HEK293 (cell line): Measurements from ENCODE around the gene SECISBP2L.

Experiments
- CTCF ChIA-PET: fragments of 350-600 bp; formaldehyde crosslinking; extraction: SDS; loops from one replicate; lab custom pipeline; 2021; ENCODE audit warnings: antibody characterized with exemption; lab: Yijun Ruan, JAX
- POLR2A ChIA-PET: fragments of 300-600 bp; formaldehyde crosslinking; extraction: SDS; loops from one replicate; lab custom pipeline; 2020; ENCODE audit warnings: antibody characterized with exemption, inconsistent platforms; lab: Yijun Ruan, JAX
- H3K27ac ChIP-seq: fragments of 200-500 bp; sonication (Bioruptor generic); 2 replicates; pipeline ENCODE4 v1.5.1; 2014; ENCODE audit warnings: low read depth, low read length, control low read depth, inconsistent platforms; ENCODE audit errors: extremely low read depth
- H3K36me3 ChIP-seq, 2 experiments: fragments of 200-500 bp in 1 of 2; sonication (Bioruptor generic) in 1 of 2; 1 replicate in 1 of 2; 2 replicates in 1 of 2; pipeline ENCODE4 v1.5.1; 2014 to 2017; ENCODE audit warnings: inconsistent platforms in 2 of 2, low read length in 2 of 2; ENCODE audit not compliant: control insufficient read depth in 2 of 2, insufficient read depth in 1 of 2
- H3K4me1 ChIP-seq: fragments of 200-500 bp; sonication (Bioruptor generic); 2 replicates; pipeline ENCODE4 v1.5.1; 2014; ENCODE audit warnings: mild to moderate bottlenecking, low read length, inconsistent platforms; ENCODE audit not compliant: control insufficient read depth, insufficient read depth
- H3K4me3 ChIP-seq: 2 replicates; pipeline ENCODE4 v1.5.1; 2011; ENCODE audit warnings: low read depth, mild to moderate bottlenecking, control low read depth, low read length, moderate library complexity
- H3K9me3 ChIP-seq: fragments of 200-500 bp; sonication (Bioruptor generic); 2 replicates; pipeline ENCODE4 v1.5.1; 2014; ENCODE audit warnings: low read depth, low read length, inconsistent platforms; ENCODE audit not compliant: control insufficient read depth, insufficient read depth
- HOXD13 ChIP-seq: sonication (generic); formaldehyde crosslinking; IDR thresholded peaks from 2 replicates; pipeline ENCODE4 v1.8.0; 2022; ENCODE audit warnings: missing genetic modification reagents, borderline replicate concordance
- INSM2 ChIP-seq: fragments of 450-650 bp; formaldehyde crosslinking; IDR thresholded peaks from 2 replicates; pipeline ENCODE4 v1.5.1; 2016; ENCODE audit warnings: missing biosample characterization, missing genetic modification characterization
- MZF1 ChIP-seq: fragments of 450-650 bp; formaldehyde crosslinking; IDR thresholded peaks from 2 replicates; pipeline ENCODE4 v1.5.1; 2017; ENCODE audit warnings: missing biosample characterization, missing genetic modification characterization, borderline replicate concordance
- PRDM10 ChIP-seq: fragments of 450-650 bp; formaldehyde crosslinking; IDR thresholded peaks from 2 replicates; pipeline ENCODE4 v1.5.1; 2016; ENCODE audit warnings: missing biosample characterization, missing genetic modification characterization
- SCRT1 ChIP-seq: fragments of 450-650 bp; formaldehyde crosslinking; IDR thresholded peaks from 2 replicates; pipeline ENCODE4 v1.5.1; 2016; ENCODE audit warnings: missing biosample characterization, missing genetic modification characterization, borderline replicate concordance
- WT1 ChIP-seq: fragments of 450-650 bp; formaldehyde crosslinking; IDR thresholded peaks from 2 replicates; pipeline ENCODE4 v1.5.1; 2016; ENCODE audit warnings: missing biosample characterization, missing genetic modification characterization
- ZBTB26 ChIP-seq: fragments of 450-650 bp; formaldehyde crosslinking; optimal IDR thresholded peaks from 2 replicates; pipeline ENCODE3; 2016; ENCODE audit warnings: missing biosample characterization, mild to moderate bottlenecking, missing genetic modification characterization
- ZNF138 ChIP-seq: fragments of 450-650 bp; formaldehyde crosslinking; IDR thresholded peaks from 2 replicates; pipeline ENCODE4 v1.5.1; 2016; ENCODE audit warnings: missing biosample characterization, missing genetic modification characterization, borderline replicate concordance
- ZNF175 ChIP-seq: fragments of 450-650 bp; formaldehyde crosslinking; IDR thresholded peaks from 2 replicates; pipeline ENCODE4 v1.5.1; 2016; ENCODE audit warnings: missing biosample characterization, missing genetic modification characterization
- ZNF280C ChIP-seq: fragments of 450-650 bp; formaldehyde crosslinking; IDR thresholded peaks from 2 replicates; pipeline ENCODE4 v1.5.1; 2016; ENCODE audit warnings: missing biosample characterization, missing genetic modification characterization
- ZNF362 ChIP-seq: fragments of 450-650 bp; formaldehyde crosslinking; IDR thresholded peaks from 2 replicates; pipeline ENCODE4 v1.5.1; 2016; ENCODE audit warnings: missing biosample characterization, missing genetic modification characterization
- ZNF501 ChIP-seq: fragments of 450-650 bp; formaldehyde crosslinking; IDR thresholded peaks from 2 replicates; pipeline ENCODE4 v1.5.1; 2016; ENCODE audit warnings: missing biosample characterization, missing genetic modification characterization
- ZNF792 ChIP-seq: fragments of 450-650 bp; formaldehyde crosslinking; IDR thresholded peaks from 2 replicates; pipeline ENCODE4 v1.5.1; 2016; ENCODE audit warnings: missing biosample characterization, missing genetic modification characterization

Gene SECISBP2L

GRCh38 chr15:49036650-49037545 lies 9.3 kb downstream of the SECISBP2L start (continued):
- TF ChIP-seq ZNF362 (tag by site-specific recombination) (0 out of 2 replicates have a peak, but pooled peaks have one; percentile 19), ZNF175 (tag by site-specific recombination) (no peak)

- H3K4me3 ChIP-seq, result no peak overlapping the region
- H3K4me1 ChIP-seq, result peaks cover 7% of the 10 kb centered on the region; the same call in 1 of the 2 replicates
- peaks cover 8 to 21% of the 10 kb centered on the region in 2 experiments for H3K36me3 ChIP-seq
- no peaks in the 10 kb centered on the region for H3K9me3 ChIP-seq
- CTCF ChIA-PET, result no interaction called here
- no peak for TF ChIP-seq ZNF792 (tag by site-specific recombination)
- TF ChIP-seq, all 188 proteins: peak for 0
- POLR2A ChIA-PET, result no interaction called here
- no peak overlapping the region for H3K27ac ChIP-seq
Measured at GRCh38 chr15:49035825-49036224, 10.4 kb downstream of the SECISBP2L start.

- CTCF ChIA-PET, result interaction anchor here (0.6 kb wide), 1 partner anchor 1109 kb away, joined by 3 read pairs; no protein-coding TSS in a partner anchor
- H3K36me3 ChIP-seq, result peaks cover 9 to 36% of the 10 kb centered on the region in 2 experiments
Measured at GRCh38 chr15:49032601-49033145, 13.6 kb downstream of the SECISBP2L start.

More at GRCh38 chr15:49032601-49033145, 13.6 kb downstream of the SECISBP2L start:
- Histone ChIP-seq H3K9me3 (no peaks in the 10 kb centered on the region), H3K4me3 (no peak overlapping the region), H3K4me1 (peaks cover 3% of the 10 kb centered on the region; the same call in 1 of the 2 replicates), H3K27ac (no peak overlapping the region)
- TF ChIP-seq INSM2 (tag by site-specific recombination) (no peak), SCRT1 (no peak), ZNF501 (tag by site-specific recombination) (no peak), ZNF280C (tag by site-specific recombination) (no peak), WT1 (tag by site-specific recombination) (no peak), PRDM10 (tag by site-specific recombination) (no peak), ZNF138 (tag by site-specific recombination) (no peak), HOXD13 (CRISPR knock-in tag) (no peak), ZBTB26 (tag by site-specific recombination) (no peak), MZF1 (no peak)
- POLR2A ChIA-PET, result no interaction called here
